HG03439 (cell line): ENCODE results near the gene FAM186B.

Experiments used
- ATAC-seq: cut with Tn5 transposase; IDR thresholded peaks from one replicate; pipeline ENCODE4 v1.9.1; 2021; ENCODE audit warnings: mild to moderate bottlenecking, moderate library complexity; ENCODE audit not compliant: unreplicated experiment

FAM186B gene

GRCh38 chr12:49636574-49636973, 31.1 kb upstream of the FAM186B start:
- no peak for ATAC-seq

GRCh38 chr12:49635656-49636055, 30.2 kb upstream of the FAM186B start:
- ATAC-seq: no peak

- no peak for ATAC-seq
Observed at GRCh38 chr12:49635036-49635435, 29.6 kb upstream of the FAM186B start.

- ATAC-seq: no peak
Observed at GRCh38 chr12:49633703-49634345, 28.4 kb upstream of the FAM186B start.

- ATAC-seq: no peak
Observed at GRCh38 chr12:49632986-49633702, 27.7 kb upstream of the FAM186B start.

- ATAC-seq: no peak
Observed at GRCh38 chr12:49632401-49632800, 27.0 kb upstream of the FAM186B start.

- ATAC-seq: no peak
Observed at GRCh38 chr12:49631336-49631907, 26.0 kb upstream of the FAM186B start.

GRCh38 chr12:49627752-49628360, 22.4 kb upstream of the FAM186B start:
- ATAC-seq: no peak

- ATAC-seq: no peak
Observed at GRCh38 chr12:49626836-49627235, 21.4 kb upstream of the FAM186B start.

- no peak for ATAC-seq
Observed at GRCh38 chr12:49626169-49626835, 20.9 kb upstream of the FAM186B start.

GRCh38 chr12:49624921-49625577, 19.6 kb upstream of the FAM186B start:
- ATAC-seq: no peak

- peak; percentile 78 for ATAC-seq
Observed at GRCh38 chr12:49623142-49623904, 17.9 kb upstream of the FAM186B start, which contains the start of gene PRPF40B. Gene PRPF40B (plus strand): TSS chr12:49623561. CDS start chr12:49623591, 30 bp downstream.

GRCh38 chr12:49622501-49623141, 17.2 kb upstream of the FAM186B start:
- ATAC-seq: peak; percentile 38

GRCh38 chr12:49621651-49622500, 16.4 kb upstream of the FAM186B start:
- no peak for ATAC-seq

GRCh38 chr12:49619286-49619685, 13.8 kb upstream of the FAM186B start:
- no peak for ATAC-seq

GRCh38 chr12:49618576-49618975, 13.1 kb upstream of the FAM186B start:
- ATAC-seq: no peak

- ATAC-seq: no peak
Observed at GRCh38 chr12:49616533-49617219, 11.2 kb upstream of the FAM186B start.

- ATAC-seq: no peak
Observed at GRCh38 chr12:49615725-49616124, 10.3 kb upstream of the FAM186B start.
